RWPE2 (cell line): ENCODE measurements around the gene TMEM87B.
"Not testable (repeated sequence)": the region's sequence is repeated elsewhere in the genome, so short reads cannot be mapped to it uniquely, and the experiment has no call there.

Source experiments
- ATAC-seq: fragments of 200-7000 bp; cut with Tn5 transposase; 3 replicates; pipeline ENCODE4 v1.9.1; 2021; ENCODE audit warnings: low read depth
- DNase-seq: peaks from one replicate; pipeline ENCODE4 v3.0.0-alpha.2; 2020; ENCODE audit warnings: low spot score
- H3K27ac ChIP-seq: fragments of 450-650 bp; 2 replicates; pipeline ENCODE4 v1.5.1; 2017; ENCODE audit warnings: mild to moderate bottlenecking; ENCODE audit not compliant: poor library complexity, severe bottlenecking
- H3K27me3 ChIP-seq: fragments of 250-450 bp; sonication (Bioruptor Pico); 2 replicates; pipeline ENCODE4 v1.5.1; 2021; ENCODE audit warnings: mild to moderate bottlenecking, moderate library complexity; ENCODE audit not compliant: insufficient read depth, poor library complexity, severe bottlenecking
- H3K36me3 ChIP-seq: fragments of 250-450 bp; sonication (Bioruptor Pico); 2 replicates; pipeline ENCODE4 v1.5.1; 2020; ENCODE audit warnings: low read depth, mild to moderate bottlenecking, moderate library complexity
- H3K4me1 ChIP-seq: fragments of 250-450 bp; sonication (Bioruptor Pico); 2 replicates; pipeline ENCODE4 v1.5.1; 2021; ENCODE audit warnings: mild to moderate bottlenecking, moderate library complexity; ENCODE audit not compliant: insufficient read depth, poor library complexity, severe bottlenecking
- H3K4me3 ChIP-seq: fragments of 250-450 bp; sonication (Bioruptor Pico); 2 replicates; pipeline ENCODE4 v1.5.1; 2021; ENCODE audit warnings: mild to moderate bottlenecking, moderate library complexity; ENCODE audit not compliant: severe bottlenecking
- H3K9me3 ChIP-seq: fragments of 250-450 bp; sonication (Bioruptor Pico); 2 replicates; pipeline ENCODE4 v1.5.1; 2021; ENCODE audit warnings: mild to moderate bottlenecking, moderate library complexity; ENCODE audit not compliant: severe bottlenecking
- CTCF ChIP-seq: fragments of 450-650 bp; IDR thresholded peaks from one replicate; pipeline ENCODE4 v1.5.1; 2017; ENCODE audit warnings: mild to moderate bottlenecking, moderate library complexity; ENCODE audit not compliant: poor library complexity, severe bottlenecking

Gene TMEM87B

DNA sequence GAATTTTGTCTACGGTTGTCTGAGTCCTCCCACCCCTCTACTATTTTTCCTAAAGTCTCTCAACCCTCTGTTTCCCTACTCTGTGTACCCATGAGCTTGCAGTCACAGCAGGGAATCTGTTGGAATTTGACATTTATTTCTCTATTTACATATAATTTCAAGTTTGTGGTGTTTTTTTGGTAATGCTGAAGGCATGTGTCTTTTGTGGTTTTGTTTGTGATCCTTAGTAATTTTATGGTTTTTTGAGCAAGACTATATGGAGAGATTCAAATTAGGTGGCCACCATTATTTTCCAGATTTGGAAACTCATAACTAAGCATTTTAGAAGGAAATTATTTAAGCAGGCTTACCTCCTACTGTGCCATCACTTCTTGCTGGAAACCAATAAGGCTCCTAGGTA, 55.9 kb downstream of the TMEM87B start:
- Histone ChIP-seq H3K9me3 (peaks cover 8% of the 10 kb centered on the region), H3K4me1 (no peaks in the 10 kb centered on the region), H3K27me3 (no peaks in the 10 kb centered on the region), H3K36me3 (peaks cover 69% of the 10 kb centered on the region), H3K27ac (no peak overlapping the region), H3K4me3 (no peak overlapping the region)
- no peak for TF ChIP-seq CTCF
- no peak for ATAC-seq
- no peak for DNase-seq

GRCh38 chr2:112113354-112113753, 58.3 kb downstream of the TMEM87B start:
- ATAC-seq = not testable (repeated sequence)

GRCh38 chr2:112118148-112118547, 63.1 kb downstream of the TMEM87B start:
- H3K9me3 ChIP-seq = no peaks in the 10 kb centered on the region
- TF ChIP-seq CTCF = no peak
- no peaks in the 10 kb centered on the region for H3K27me3 ChIP-seq
- H3K4me3 ChIP-seq = no peak overlapping the region
- no peak overlapping the region for H3K27ac ChIP-seq
- H3K36me3 ChIP-seq = peaks cover 55% of the 10 kb centered on the region
- ATAC-seq = no peak
- DNase-seq = no peak
- H3K4me1 ChIP-seq = no peaks in the 10 kb centered on the region

More at GRCh38 chr2:112113354-112113753, 58.3 kb downstream of the TMEM87B start:
- H3K27me3 ChIP-seq, DNase-seq, H3K9me3 ChIP-seq, H3K4me1 ChIP-seq, H3K4me3 ChIP-seq, H3K27ac ChIP-seq: not testable (repeated sequence)
- peaks cover 72% of the 10 kb centered on the region for H3K36me3 ChIP-seq

DNA sequence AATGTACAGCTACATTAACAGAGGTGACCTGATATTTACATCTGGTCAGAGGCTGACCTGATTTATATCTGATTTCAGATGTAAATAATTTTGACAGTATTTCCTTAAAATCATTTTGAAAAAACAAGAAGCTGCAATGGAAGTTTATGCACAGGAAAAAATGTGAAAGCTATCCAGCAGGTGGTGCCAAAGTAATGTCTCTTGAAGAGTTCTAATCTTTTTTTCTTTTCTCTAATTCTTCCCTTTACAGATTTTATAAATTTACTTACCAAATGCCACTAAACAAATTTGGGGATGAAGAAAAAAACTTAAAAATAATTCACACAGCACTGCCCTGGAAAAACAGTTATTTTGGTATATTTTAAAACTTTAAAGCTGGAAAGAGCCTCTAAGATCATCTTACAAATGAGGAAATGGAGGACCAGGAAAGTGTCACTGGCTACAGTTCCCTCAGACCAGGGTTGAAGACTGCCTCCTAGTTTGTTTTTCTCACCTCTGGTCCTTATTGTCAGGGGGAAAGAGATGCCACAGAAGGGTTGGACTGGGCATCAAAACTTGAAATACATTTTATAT, 66.7 kb downstream of the TMEM87B start:
- DNase-seq (no peak), ATAC-seq (no peak)
- Histone ChIP-seq H3K27ac (no peak overlapping the region), H3K36me3 (peaks cover 42% of the 10 kb centered on the region), H3K4me1 (no peaks in the 10 kb centered on the region), H3K9me3 (no peaks in the 10 kb centered on the region), H3K27me3 (no peaks in the 10 kb centered on the region), H3K4me3 (no peak overlapping the region)
- TF ChIP-seq CTCF = peak; percentile 81

GRCh38 chr2:112129060-112129459, 74.0 kb downstream of the TMEM87B start:
- Histone ChIP-seq H3K4me3 (no peak overlapping the region), H3K36me3 (no peaks in the 10 kb centered on the region), H3K9me3 (no peaks in the 10 kb centered on the region), H3K27me3 (no peaks in the 10 kb centered on the region), H3K4me1 (no peaks in the 10 kb centered on the region), H3K27ac (no peak overlapping the region)
- no peak for TF ChIP-seq CTCF
- ATAC-seq (no peak), DNase-seq (no peak)
